Skeletal muscle cell (primary cell): Measurements from ENCODE around the gene RBMY1D.
"Not testable (repeated sequence)": the region's sequence is repeated elsewhere in the genome, so short reads cannot be mapped to it uniquely, and the experiment has no call there.

Source experiments
- DNase-seq: peaks from one replicate; pipeline ENCODE4 v3.0.0-alpha.2; 2010; ENCODE audit warnings: low read depth
- H3K4me3 ChIP-seq: 2 replicates; pipeline ENCODE4 v1.5.1; 2011; ENCODE audit warnings: low read depth, mild to moderate bottlenecking, control low read depth, low read length, moderate library complexity

Gene RBMY1D

DNA sequence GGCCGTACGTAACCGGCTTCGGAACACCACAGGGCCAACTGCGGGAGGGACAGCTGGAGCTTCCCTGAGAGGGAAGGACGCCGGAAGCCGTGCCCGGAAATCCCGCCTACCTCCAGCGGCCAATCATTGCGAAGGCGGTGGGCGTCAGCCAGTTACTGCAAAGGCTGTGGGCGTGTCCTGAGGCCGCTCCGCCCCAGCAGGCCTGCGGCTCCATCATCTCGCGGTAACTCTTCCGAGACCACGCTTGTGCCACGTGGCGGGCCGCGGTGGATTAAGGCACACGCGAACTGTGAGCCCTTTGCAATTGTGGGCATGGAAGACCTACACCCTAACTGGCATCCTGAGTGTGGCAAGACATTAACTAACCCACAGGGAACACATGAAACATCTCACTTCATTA is at the start of gene RBMY1D:
Gene RBMY1D (minus strand): TSS at position 101 of the 400 bp plus-strand sequence. CDS start 2,013 bp downstream, outside the sequence.
- not testable (repeated sequence) for H3K4me3 ChIP-seq, DNase-seq

GRCh38 chrY:21917932-21918331 is 23.6 kb upstream of the RBMY1D start, which contains the start of gene RBMY1E:
Gene RBMY1E, minus strand, starts transcription at chrY:21918032. Its CDS starts 1,978 bp downstream, at chrY:21916054.
- not testable (repeated sequence) for H3K4me3 ChIP-seq, DNase-seq

DNA sequence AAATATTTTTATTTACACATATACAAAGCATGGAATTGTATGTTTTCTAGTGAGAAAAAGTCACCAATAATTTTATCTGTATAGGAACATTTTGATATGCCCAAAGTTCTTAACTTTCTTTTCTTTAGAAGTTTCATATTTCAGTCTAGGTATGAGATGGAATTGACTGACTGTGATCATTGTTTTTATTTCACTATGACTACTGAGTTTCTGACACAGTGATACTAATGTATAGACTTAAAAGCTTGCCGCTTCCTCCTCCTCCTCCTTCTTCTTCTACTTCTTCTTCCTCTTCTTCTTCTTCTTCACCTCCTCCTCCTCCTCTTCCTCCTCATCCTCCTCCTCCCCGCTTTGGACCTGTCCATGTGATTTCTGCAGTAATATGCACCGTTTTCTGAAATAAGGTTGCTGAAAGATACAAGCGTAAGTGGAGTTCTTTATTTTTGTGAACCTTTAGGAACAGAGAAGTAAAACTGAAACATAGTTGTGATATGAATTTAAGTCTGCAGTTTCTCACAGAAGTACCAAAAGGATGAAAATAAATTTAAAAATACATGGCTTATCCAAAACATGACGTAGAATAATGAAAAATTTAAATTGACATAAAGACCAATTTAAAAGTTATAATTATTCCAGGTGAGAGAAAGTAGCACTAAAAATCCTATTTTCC is 24.8 kb downstream of the RBMY1D start:
- DNase-seq, H3K4me3 ChIP-seq: not testable (repeated sequence)

DNA sequence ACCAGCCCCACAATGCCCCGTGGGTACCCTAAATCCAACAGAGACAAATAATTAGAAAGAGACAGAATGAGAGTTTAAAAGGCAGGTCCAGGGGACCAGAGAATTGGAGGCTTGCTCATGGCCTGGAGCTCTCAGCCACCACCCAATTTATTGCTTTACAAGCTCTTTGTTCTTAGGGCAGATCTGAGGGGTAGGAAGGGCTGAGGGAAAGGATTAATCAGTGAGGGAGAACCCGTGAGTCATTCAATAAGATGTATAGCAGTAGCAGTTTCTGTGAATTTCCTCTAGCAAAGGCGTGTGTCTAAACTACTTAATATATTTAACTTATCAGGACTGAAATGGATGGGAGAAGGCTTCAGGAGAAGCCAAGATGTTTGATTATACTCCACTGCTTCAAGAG is 48.8 kb downstream of the RBMY1D start:
- H3K4me3 ChIP-seq = no peak overlapping the region
- no peak for DNase-seq

DNA sequence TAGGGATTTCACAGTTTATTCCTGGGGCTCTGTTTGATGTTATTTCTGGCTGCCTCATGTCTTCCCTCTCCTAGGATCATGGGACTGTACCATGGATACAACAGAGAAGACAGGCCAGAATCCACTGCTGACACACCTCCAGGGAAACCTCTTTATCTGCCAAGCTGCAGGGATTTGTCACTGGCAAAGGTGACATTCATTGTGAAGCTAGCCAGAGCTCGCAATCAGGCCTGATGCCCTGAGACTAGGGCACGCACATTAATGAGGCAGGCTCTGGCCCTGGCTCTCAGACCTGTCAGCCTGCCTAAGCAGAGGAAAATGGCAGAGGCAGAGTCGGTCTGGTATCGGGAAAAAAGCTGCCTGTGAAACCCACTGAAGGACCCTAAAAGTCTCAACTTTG is 52.2 kb downstream of the RBMY1D start:
- no peak for DNase-seq
- H3K4me3 ChIP-seq = no peak overlapping the region

DNA sequence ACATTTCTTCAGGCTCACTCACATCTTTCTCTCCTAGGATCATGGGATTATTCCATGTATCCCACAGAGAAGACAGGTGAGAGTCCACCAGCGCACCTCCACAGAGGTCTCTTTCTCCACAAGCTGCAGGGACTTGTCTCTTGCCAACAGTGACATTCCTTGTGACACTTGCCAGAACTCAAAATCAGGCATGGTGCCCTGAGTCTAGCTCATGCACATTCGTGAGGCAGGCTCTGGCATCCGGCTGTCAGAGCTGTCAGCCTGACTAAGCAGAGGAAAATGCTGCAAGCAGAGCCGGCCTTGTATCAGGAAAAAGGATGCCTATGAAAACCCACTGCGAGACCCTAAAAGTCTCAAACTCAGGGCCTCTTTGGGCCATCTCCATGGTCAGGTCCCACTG is 54.8 kb downstream of the RBMY1D start:
- no peak overlapping the region for H3K4me3 ChIP-seq
- no peak for DNase-seq

DNA sequence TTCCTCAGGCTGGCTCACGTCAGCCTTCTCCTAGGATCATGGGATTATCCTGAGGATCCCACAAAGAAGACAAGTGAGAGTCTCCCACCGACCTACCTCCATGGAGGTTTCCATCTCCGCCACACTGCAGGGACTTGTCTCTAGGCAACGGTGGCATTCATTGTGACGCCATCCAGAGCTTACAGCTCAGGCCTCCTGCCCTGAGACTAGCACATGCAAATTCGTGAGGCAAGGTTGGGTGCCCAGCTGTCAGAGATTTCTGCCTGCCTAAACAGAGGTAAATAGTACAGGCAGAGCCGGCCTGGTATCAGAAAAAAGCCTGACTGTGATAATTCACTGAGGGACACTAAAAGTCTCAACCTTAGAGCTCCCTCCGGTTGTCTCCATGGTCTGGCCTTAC is 58.0 kb downstream of the RBMY1D start:
- no peak for DNase-seq
- no peak overlapping the region for H3K4me3 ChIP-seq

DNA sequence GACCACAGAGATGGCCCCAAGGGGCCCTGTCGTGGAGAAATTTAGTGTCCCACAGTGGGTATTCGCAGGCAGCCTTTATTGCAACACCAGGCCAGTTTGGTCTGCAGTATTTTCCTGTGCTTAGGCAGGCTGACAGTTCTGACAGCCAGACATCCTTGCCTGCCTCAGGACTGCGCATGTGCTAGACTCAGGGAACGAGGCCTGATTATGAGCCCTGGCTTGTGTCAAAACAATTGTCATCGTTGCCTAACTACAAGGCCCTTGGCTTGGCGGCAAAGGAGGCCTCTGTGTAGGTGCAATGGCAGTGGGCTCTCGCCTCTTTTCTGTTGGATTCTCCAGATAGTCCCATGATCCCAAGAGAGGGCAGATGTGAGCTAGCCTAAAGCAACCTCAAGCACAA is 59.3 kb downstream of the RBMY1D start:
- no peak for DNase-seq
- H3K4me3 ChIP-seq = no peak overlapping the region
